Pulmonary artery endothelial cell (primary cell): ENCODE measurements around the gene HEXIM2. TPM values are rescaled to one million over a fixed set of nuclear protein-coding genes. Genes with fewer than 3 reads are reported as not detected.

Source experiments
- DNase-seq: peaks from one replicate; pipeline ENCODE4 v3.0.0-alpha.2; 2011; ENCODE audit warnings: low read depth, low spot score
- total RNA-seq: library from RNA; depleted of rRNA; stranded (reverse); fragments of >200 nt; gene quantifications from 2 replicates; pipeline ENCODE4 v1.2.3, GENCODE V29; 2014

Gene HEXIM2
- total RNA-seq, 1 donor from 2014 or later = 3.0 TPM

DNA sequence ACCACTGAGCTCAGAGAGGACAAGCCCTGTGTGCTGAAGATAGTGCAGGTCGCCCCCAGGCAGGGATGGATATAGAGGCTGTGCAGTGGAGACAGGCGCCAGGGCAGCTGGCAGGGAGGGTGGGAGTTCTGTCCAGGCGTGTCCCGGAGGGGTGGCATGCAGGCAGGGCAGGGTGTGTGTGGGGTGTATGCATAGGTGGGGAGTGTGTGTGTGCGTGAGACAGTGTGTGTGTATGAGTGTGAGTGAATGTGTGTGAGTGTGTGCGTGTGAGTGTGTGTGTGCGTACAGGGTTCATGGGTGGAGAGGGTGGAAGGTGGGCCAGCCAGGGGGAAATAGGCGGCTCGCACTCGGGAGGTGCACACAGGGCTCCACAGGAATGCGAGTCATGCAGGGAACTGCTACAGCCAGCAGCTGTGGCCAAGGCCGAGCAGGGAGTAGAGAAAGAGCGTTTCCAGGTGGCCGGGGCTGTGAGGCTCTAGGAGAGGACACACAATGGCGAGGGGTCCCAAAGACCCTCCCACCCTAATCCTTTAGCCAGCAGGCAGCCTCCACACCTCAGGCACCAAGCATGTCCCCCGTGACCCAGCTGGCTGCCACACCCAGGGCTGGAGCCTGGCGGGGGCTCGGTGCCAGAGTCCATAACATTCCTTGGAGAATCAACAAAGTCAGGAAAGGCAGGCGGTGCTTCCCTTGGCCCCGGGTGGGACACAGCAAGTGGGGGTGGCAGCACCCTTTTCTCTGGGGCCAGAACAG lies 34.0 kb upstream of the HEXIM2 start:
- DNase-seq = no peak

- DNase-seq = no peak
These were observed 33.3 kb upstream of the HEXIM2 start for GRCh38 chr17:45128331-45128730.

- DNase-seq = no peak
These were observed 32.7 kb upstream of the HEXIM2 start for GRCh38 chr17:45128989-45129388.

GRCh38 chr17:45129426-45129939 lies 32.2 kb upstream of the HEXIM2 start:
- no peak for DNase-seq

DNA sequence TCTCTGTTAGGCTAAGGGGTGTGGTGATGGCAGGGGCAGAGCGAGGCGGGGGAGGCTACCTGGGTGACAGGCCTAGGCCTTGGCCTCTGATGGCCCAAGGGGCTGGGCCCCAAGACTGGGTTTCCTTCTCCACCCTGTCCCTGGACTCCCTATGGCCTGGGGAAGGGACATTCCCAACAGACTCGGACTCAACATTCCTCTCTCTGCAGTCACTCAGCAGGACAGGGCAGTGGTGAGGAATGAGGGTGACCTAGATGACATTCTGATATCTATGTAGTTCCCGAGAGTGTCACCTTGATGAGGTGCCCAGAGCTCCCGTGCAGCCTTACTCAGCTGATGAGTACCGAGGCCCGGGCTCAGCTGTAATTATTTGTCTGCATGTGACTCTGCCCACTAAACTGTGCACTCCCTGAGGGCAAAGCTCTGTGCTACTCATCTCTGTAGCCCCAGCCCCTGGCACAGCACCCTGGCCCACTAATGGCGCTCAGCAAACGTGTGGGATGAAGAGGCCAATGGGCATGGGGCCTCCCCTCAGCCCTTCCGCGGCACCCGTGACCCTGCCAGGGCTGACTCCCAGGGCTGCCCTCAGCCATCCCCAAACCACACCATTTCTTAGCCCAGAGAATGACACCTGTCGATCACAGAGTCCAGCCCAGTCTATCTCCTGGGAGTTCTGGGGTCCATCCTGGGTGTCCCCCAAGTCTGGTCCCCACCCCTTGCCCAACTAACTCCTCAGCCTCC lies 31.6 kb upstream of the HEXIM2 start:
- no peak for DNase-seq

GRCh38 chr17:45130681-45131615 lies 30.7 kb upstream of the HEXIM2 start:
- no peak for DNase-seq

DNA sequence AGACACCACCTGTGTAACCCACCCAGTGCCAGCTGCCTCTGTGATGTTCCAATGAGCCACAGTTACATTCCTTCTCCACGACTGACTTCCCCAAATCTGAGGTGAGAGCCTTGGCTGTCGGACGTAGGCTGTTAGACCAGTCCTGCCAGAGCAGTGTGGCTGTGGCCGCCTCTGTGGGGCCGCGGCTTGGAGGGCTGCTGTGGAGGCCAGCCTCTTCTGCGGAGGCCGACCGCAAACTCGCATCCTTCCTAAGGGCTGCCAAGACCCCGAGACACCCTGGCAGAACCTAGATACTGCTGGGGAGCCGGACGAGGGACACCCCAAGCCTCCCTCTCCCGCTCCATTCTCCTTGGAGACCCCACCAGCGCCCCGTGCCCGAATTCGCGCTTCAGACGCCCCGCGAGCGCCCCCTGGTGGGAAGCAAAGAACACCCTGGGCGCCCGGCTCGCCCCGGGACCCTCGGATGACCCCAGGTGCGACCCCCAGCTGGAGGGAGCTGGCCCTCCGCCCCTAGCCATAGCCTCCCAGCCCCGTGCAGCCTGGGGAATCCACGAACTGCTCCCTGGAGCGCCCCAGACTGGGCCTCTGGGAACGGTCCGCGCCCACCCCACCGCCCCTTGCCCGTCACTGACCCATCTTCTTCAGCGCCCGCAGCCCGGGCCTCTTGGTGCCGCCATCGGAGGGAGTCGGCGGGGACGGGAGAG lies 29.9 kb upstream of the HEXIM2 start:
- DNase-seq = no peak

DNA sequence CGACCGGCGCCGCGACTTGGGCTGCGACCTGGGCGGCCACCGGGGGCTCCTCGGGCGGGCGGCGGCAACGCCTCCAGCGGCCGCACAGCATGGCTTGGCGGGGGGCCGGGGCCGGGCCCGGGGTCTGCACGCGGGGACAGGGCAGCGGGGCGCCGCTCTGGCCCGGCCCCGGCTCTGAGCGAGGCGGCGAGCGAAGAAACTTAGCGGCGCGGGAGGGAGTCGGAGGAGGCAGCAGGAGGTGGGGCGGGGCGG lies 29.4 kb upstream of the HEXIM2 start, which contains the start of gene PLCD3:
Gene PLCD3 (minus strand): TSS at position 196 of the 252 bp plus-strand sequence. CDS start 105 bp downstream, at position 91.
- no peak for DNase-seq

DNA sequence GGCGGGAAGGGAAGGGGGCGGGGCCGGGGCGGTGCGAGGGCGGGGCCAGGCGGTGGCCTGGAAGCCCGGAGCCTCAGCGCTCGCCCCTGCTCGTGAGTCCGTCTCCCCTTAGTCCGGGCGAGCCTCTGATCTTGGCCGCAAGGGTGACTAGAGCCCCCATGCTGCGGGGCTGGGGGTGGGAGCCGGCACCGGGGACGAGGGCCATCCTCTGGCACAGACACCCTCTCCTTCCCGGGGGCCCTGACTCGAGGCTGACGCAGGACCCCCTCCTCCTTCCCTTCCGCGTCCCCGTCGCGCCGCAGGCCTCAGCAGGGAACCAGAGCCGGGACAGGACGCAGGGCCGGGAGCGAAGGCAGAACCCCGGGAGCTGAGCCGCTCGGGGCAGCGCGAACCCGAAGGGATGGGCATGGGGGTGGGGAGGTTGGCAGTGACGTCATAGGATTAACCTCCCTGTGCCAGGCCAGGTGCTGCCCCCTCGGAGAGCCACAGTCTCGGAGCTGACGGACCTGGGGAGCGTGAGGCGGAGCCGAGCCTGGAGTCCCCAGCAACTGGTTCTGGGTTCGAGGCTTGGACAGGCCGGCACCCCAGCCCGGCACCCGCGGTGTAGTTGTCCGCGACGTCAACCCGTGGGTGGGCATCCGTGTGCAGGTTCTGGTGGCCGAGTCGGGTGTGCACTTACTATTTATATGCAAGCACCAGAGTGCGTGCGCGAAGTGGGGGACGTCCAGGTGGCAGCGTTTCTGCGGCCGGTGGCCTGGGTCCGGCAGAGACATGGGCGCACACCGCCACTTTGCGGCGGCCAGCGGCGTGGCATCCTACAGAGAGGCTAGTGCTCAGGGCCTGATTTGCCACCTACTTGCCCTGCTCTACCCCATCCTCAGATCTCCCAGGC lies 28.9 kb upstream of the HEXIM2 start:
- DNase-seq = no peak

DNA sequence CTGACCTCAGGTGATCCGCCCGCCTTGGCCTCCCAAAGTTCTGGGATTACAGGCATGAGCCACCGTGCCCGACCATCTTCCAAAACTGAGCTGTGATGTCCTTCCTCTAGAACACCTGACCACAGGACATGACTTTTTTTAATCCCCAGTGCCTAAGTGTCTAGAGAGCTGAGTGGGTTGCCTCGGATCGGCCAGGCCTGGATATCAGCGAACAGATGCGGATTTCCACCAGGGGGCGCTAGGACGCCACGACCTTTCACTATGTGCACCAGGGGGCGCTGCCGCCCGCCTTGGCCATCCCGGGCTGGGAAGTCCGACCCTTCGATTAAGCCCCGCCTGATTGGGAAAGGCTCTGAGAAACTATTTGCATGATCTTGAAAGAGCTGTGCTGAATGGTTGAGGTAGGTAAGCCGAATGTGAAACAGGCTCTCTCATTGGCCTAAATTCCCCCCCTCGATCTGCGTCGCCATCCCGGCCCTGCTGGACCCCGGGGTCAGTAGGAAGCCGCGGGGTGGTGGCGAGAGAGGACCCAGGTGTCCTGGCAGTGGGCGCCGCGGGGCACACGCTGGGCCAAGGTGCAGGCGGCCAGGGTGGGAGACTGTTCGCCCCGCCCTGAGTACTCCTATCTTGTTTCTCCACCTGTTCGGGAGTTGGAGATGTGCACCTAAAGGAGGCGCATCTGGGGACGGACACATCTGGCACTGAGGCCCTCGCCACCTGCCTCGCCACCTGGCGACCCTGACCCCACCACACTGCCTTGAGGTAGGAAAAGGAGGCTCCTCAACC lies 26.3 kb upstream of the HEXIM2 start, which contains the start of gene ACBD4:
Gene ACBD4 (plus strand): TSS at position 496 of the 786 bp plus-strand sequence. CDS start 458 bp downstream, outside the sequence.
- peak; percentile 90 for DNase-seq

- DNase-seq = no peak
These were observed 25.5 kb upstream of the HEXIM2 start for GRCh38 chr17:45135978-45136791.

DNA sequence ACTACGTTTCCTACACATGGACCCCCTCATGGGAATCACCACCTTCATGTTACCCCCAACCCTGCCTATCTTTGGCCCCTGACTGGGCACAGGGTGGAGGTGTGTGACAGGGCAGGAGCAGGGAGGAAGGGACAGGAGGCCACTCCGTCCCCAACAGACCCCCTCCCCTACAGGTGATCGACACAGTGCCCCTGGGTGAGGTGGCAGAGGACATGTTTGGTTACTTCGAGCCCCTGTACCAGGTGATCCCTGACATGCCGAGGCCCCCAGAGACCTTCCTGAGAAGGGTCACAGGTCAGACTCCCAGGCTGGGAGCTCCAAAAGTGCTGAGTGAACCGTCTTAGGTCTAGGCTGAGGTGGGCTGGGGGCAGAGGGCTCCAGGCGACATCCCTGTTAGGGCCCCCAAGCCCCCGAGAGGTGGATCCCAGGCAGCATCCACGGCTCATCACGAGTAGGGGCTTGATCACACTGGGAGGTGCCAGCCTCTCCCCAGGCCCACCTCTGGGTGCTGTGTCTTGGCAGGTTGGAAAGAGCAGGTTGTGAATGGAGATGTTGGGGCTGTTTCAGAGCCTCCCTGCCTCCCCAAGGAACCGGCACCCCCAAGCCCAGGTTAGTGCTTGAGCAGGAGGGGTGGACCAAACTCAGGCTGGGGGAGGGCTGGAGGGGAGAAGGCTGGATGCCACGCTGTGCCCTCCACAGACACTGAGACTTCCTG lies 24.7 kb upstream of the HEXIM2 start:
- DNase-seq = no peak

DNA sequence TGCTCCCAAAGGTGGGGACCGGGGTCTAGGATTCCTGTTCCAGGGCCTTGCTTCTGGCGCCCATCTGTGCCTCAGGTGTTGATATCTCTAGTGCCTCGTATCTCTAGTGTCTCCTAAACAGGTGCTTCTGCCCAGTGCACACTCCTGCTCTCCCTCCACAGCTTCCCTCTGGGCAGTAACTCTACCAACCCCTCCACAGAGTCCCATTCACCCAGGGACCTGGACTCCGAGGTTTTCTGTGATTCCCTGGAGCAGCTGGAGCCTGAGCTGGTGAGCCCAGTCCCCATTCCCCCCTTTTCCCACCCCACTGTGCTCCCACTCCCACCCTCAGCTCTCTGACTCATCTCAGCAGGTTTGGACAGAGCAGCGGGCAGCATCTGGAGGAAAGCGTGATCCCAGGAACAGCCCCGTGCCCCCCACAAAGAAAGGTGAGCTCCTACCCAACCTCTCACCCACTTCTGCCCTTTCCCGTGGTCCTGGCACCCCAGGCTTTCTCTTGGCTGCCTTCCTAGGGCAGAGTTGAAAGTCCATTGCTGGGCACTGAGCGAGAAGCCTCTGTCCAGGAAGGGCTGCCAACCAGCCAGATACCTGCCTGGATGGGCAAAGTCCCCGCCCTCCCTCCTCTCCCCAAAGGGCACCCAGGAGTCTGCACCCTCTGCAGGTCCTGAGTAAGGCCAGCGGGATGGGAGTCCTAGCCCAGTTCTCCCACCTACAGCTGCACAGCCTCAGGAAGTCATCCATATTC lies 23.9 kb upstream of the HEXIM2 start:
- no peak for DNase-seq

DNA sequence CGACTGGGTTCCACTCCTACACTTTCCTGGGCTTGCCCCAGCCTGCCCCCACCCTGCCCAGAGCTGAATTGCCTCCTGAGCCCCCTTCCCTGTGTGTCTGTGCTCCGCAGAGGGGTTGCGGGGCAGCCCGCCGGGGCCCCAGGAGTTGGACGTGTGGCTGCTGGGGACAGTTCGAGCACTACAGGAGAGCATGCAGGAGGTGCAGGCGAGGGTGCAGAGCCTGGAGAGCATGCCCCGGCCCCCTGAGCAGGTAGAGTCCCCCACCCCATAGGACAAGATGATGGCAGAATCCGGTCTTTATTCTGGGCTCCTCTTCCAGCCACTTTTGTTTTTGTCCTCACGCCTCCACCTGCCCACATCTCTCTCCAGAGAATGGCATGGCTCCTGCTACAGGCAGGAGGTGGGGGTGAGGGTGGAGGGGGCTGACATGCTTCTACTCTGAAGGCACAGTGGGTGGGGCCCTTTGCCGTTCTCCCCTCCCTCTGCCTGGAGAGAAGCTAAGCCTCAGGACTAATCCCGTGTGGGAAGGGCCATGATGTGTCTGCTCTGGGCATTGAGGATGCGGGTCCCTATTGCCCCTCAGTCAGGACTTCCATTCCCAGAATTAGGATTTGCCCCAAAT lies 22.7 kb upstream of the HEXIM2 start:
- DNase-seq = no peak

GRCh38 chr17:45139533-45139920 lies 22.1 kb upstream of the HEXIM2 start:
- DNase-seq = no peak

- no peak for DNase-seq
These were observed 18.5 kb upstream of the HEXIM2 start for GRCh38 chr17:45143094-45143670.
